Activated naive CD8-positive, alpha-beta T cell treated with anti-CD3 and anti-CD28 coated beads for 36 hours (primary cell): ENCODE data around the gene SEPTIN5. TPM values are rescaled to one million over a fixed set of nuclear protein-coding genes. Genes with fewer than 3 reads are reported as not detected.

Experiments
- DNase-seq: peaks from one replicate; pipeline ENCODE4 v3.0.0; 2021
- H3K27ac Mint-ChIP-seq: one replicate; pipeline ENCODE4 v1.8.0; 2022; ENCODE audit warnings: mild to moderate bottlenecking, moderate library complexity, mixed read lengths
- H3K27me3 Mint-ChIP-seq: one replicate; pipeline ENCODE4 v1.8.0; 2022; ENCODE audit warnings: mild to moderate bottlenecking, mixed read lengths
- H3K36me3 Mint-ChIP-seq: one replicate; pipeline ENCODE4 v1.8.0; 2021; ENCODE audit warnings: mild to moderate bottlenecking, mixed read lengths
- H3K4me1 Mint-ChIP-seq: one replicate; pipeline ENCODE4 v1.8.0; 2021; ENCODE audit warnings: mixed read lengths
- H3K4me3 Mint-ChIP-seq: one replicate; pipeline ENCODE4 v1.8.0; 2022; ENCODE audit warnings: mild to moderate bottlenecking, moderate library complexity, mixed read lengths
- H3K9me3 Mint-ChIP-seq: one replicate; pipeline ENCODE4 v1.8.0; 2022; ENCODE audit warnings: mixed read lengths
- total RNA-seq, 2 experiments: library from RNA; stranded (reverse); gene quantifications; one replicate each; pipeline ENCODE4 v1.2.3, GENCODE V29; 2021

SEPTIN5 gene
- total RNA-seq, 2 experiments from 2014 or later = 1.1 to 1.3 TPM

DNA sequence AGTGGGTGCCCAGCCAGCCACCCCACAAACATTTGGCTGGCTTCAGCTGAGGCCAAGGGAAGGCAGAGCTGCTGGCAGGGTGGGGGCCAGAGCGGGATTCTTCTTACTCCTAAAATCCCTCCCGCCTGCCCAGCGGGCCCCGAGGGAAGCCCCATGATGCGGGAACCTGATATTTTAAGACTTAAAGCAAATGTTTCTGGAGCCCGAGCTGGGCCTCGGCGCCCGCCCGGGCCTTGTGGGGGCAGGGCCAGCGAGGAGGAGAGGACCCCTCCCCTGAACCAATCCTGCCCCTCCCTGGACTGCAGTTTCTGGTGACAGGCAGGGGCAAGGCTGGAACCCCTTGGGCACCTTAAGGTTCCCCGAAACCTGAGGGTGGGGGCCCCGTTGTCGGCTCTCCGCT, 26.3 kb downstream of the SEPTIN5 start:
- no peaks in the 10 kb centered on the region for H3K9me3 Mint-ChIP-seq
- H3K27me3 Mint-ChIP-seq = no peaks in the 10 kb centered on the region
- H3K27ac Mint-ChIP-seq = no peak overlapping the region
- H3K4me3 Mint-ChIP-seq = no peak overlapping the region
- no peak for DNase-seq
- H3K36me3 Mint-ChIP-seq = no peaks in the 10 kb centered on the region
- no peaks in the 10 kb centered on the region for H3K4me1 Mint-ChIP-seq

DNA sequence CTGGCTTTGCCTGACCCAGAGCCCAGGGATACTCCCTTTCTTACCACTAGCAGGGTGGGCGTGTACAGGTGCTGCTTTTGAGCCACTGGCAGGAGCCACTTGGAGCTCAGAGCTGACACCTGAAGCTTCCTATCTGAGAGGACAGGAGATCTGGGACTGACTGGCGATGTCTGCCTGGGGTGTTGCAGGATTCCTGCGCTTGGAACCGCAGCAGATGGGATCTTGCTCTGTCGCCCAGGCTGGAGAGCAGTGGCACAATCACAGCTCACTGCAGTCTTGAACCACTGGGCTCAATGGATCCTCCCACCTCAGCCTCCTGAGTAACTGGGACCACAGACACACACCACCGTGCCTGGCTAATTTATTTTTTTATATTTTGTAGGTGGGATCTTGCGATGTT, 26.8 kb downstream of the SEPTIN5 start:
- no peaks in the 10 kb centered on the region for H3K27me3 Mint-ChIP-seq
- no peaks in the 10 kb centered on the region for H3K4me1 Mint-ChIP-seq
- H3K27ac Mint-ChIP-seq = no peak overlapping the region
- DNase-seq = no peak
- H3K36me3 Mint-ChIP-seq = no peaks in the 10 kb centered on the region
- no peaks in the 10 kb centered on the region for H3K9me3 Mint-ChIP-seq
- H3K4me3 Mint-ChIP-seq = no peak overlapping the region

DNA sequence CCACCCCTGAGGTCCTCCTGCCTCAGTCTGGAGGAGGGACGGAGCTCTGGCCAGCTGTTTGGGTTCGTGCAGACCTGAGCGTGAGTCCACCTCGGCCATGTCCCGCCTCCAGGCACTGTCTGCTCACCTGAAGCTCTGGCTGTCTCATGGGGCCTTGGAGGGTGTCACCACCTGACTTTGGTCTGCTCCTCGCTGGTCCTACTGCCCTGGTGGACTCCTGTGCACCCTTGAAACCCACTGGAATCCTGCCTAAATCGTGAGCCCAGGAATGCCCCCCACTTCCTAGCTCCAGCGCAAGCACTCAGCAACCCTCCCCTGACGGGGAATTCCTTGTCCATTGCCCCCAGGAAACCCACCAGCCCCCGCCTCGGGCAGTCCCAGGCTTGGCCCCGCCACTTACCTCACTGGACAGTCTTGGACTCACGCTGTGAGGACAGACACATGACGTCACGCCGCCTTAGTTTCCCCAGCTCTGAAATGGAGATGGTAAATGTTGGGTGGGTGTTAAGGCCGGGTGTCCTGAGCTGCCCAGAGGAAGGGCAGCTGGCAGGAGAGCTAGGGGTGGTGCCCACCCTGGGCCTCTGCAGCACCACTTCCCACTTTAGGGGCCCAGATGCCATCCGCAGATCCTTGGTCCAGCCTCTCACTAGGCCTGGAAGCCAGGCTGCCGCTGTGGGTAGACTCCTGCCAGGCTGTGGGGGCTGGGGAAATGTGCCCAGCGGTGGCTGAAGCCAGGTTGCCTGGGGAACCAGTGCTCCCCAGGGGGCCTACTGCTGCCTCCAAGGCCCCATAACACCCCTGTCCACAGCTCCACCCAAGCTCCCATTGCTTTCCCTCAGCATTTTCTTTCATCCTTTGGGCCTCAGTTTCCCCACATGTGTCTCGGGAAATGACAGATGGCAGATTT, 28.1 kb downstream of the SEPTIN5 start:
- Mint-ChIP-seq H3K4me3 (no peak overlapping the region), H3K36me3 (no peaks in the 10 kb centered on the region), H3K27ac (no peak overlapping the region), H3K9me3 (no peaks in the 10 kb centered on the region), H3K4me1 (no peaks in the 10 kb centered on the region), H3K27me3 (no peaks in the 10 kb centered on the region)
- no peak for DNase-seq

DNA sequence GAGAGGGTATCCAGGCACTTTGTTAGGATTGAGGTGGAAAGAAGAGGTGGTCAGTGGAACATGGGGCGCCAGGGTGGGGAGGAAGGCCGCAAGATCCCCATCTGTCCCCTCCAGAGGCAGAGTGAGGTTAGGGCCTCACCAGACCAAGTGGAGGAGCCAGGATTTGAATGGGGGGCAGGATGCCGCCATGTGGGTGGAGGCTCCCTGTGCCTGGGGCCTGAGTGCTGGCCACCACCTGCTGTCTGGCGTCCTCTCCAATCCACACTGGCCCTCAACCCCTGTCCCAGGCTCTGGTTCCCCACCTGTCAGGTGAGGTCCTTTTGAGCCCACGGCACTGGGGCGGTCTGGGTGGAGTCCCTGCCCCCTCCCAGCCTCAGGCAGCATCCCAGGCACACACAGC, 28.8 kb downstream of the SEPTIN5 start:
- Mint-ChIP-seq H3K9me3 (no peaks in the 10 kb centered on the region), H3K27me3 (no peaks in the 10 kb centered on the region), H3K4me3 (no peak overlapping the region), H3K4me1 (no peaks in the 10 kb centered on the region), H3K36me3 (no peaks in the 10 kb centered on the region), H3K27ac (no peak overlapping the region)
- DNase-seq = no peak

DNA sequence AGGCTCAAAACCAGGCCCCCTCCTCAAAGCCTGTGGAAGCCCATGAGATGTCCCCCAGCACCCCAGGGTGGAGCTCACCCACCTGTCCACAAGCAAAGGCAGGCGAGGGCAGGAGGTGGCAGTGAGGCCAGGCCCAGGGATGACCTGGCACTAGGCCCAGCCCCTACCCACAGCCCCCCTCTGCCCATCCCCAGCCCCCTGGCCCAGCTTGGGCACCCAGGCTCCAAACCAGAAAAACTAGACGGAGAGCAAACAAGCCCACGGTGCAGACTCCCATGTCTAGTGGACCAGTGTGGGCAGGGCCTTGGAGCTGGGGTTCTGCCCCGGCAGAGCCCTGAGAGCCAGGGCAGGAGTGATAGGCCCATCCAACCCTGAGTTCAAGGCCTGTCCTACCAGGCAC, 29.3 kb downstream of the SEPTIN5 start:
- H3K4me1 Mint-ChIP-seq = no peaks in the 10 kb centered on the region
- no peaks in the 10 kb centered on the region for H3K9me3 Mint-ChIP-seq
- H3K27me3 Mint-ChIP-seq = no peaks in the 10 kb centered on the region
- no peak overlapping the region for H3K27ac Mint-ChIP-seq
- no peaks in the 10 kb centered on the region for H3K36me3 Mint-ChIP-seq
- no peak overlapping the region for H3K4me3 Mint-ChIP-seq
- no peak for DNase-seq

DNA sequence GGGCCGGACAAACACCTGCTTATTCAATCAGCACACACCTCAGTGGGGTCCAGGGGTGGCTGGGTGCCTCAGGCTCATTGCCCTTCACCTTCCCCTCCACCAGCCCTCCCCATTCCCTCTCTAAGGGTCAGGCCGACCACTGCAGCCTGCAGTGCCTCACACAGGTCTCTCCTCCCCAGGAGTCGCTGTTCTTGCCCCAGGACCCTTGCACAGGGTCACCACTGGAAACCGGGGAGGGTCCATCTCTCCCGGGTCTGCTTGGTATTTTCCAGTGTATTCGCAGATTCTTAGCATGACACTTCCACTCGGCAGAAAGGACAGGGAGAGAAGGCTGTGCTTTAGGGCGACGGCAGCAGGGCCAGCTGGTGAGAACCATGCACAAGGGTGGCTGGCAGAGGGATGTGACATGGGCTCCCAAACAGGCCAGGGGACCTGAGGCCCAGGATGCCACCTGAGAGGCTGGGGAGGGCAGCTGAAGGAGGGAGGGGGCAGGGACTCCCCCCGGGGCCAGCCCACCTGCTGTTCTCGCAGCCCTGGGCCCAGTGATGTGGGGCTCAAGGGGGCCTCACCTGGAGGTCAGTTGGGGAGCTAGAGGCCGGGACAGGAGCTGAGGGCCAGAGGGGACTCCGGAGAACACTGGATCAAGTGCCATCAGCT, 30.2 kb downstream of the SEPTIN5 start:
- Mint-ChIP-seq H3K27me3 (no peaks in the 10 kb centered on the region), H3K9me3 (no peaks in the 10 kb centered on the region), H3K27ac (no peak overlapping the region), H3K4me1 (no peaks in the 10 kb centered on the region), H3K4me3 (no peak overlapping the region), H3K36me3 (no peaks in the 10 kb centered on the region)
- no peak for DNase-seq

DNA sequence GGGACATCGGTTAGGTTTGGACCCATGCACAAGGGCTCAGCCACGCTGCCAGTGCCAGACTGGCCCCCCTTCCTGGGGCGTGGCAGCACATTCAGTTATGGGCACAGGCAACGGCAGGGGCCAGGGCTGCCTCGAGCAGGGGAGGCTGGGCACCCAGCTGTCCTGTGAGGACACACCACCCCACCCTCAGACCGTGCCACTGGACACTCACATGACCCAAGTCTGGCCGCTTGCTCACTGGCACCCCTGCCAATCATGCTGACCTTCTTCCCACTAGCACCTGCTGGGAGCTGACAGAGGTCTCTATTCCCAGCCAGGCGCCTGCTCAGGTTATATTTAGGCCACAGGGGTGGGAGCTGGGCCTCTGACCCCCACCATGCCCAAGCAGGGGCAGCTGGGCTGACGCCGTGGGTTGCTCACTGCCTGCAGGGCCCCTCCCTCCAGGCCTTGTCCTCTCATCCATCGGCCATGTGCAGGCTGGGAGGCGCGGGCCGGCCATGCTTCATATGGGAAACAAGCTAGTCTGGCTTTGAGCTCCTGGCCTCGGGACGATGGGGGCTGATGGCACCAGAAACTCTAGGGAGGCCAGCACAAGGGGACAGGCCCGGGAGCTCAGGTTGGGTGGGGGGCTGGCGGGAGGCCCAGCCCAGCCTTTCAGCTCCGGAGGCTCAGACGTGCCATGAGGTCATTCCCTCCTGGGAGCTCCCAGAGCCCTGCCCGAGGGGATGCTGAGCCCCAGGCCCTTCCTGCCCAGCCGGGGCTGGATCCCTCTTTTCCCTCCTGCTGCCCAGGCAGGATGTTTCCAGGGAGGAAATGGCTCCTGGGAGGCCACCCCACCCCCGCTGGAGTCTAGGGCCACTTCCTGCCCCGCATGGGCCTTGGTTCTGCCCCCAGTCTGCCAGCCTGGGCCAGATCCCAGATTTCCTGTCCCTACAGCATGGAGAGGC, 31.1 kb downstream of the SEPTIN5 start:
- DNase-seq = no peak
- Mint-ChIP-seq H3K9me3 (no peaks in the 10 kb centered on the region), H3K27me3 (no peaks in the 10 kb centered on the region), H3K4me3 (no peak overlapping the region), H3K27ac (no peak overlapping the region), H3K4me1 (no peaks in the 10 kb centered on the region), H3K36me3 (no peaks in the 10 kb centered on the region)

DNA sequence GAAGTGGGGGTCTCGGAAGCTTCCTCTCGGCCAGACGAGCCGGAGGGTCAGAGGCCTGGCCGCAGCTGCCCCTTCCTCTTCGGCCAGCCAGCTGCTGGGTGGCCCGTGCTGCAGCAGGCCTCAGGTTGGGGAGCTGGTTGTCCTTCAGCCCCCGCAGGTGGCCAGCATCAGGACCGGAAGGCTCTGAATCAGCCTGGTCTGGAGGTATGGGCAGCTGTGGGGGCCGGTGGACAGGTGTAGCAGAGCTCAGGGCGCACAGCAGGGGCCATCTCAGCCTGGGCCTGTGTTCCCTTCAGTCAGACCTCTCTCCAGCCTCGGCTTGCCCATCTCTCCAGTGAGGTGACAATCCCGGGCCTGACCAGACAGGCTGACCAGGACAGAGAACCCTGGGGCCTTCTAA, 32.4 kb downstream of the SEPTIN5 start:
- Mint-ChIP-seq H3K27me3 (no peaks in the 10 kb centered on the region), H3K4me1 (no peaks in the 10 kb centered on the region), H3K9me3 (no peaks in the 10 kb centered on the region), H3K27ac (no peak overlapping the region), H3K36me3 (no peaks in the 10 kb centered on the region), H3K4me3 (no peak overlapping the region)
- DNase-seq = no peak

DNA sequence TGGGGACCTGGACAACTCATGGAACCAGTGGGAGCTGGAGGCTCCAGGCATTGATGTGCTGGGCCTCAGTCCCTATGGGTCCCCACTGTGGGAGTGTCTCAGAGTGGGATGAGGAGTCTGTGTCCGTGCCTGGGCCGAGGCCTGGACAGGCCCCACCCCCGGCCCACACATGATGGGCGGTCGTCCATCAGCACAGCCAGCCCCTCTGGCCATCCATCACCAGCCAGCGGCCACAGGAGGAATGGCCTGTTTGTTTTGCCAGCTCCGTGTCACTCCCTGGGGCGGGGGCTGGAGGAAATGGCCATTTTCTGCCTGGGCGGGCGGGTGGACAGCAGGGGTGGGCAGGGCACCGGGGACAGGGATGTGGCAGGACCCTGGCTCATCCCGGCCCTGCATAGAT, 33.2 kb downstream of the SEPTIN5 start:
- Mint-ChIP-seq H3K9me3 (no peaks in the 10 kb centered on the region), H3K4me3 (no peak overlapping the region), H3K36me3 (no peaks in the 10 kb centered on the region), H3K4me1 (no peaks in the 10 kb centered on the region), H3K27ac (no peak overlapping the region), H3K27me3 (no peaks in the 10 kb centered on the region)
- DNase-seq = no peak

DNA sequence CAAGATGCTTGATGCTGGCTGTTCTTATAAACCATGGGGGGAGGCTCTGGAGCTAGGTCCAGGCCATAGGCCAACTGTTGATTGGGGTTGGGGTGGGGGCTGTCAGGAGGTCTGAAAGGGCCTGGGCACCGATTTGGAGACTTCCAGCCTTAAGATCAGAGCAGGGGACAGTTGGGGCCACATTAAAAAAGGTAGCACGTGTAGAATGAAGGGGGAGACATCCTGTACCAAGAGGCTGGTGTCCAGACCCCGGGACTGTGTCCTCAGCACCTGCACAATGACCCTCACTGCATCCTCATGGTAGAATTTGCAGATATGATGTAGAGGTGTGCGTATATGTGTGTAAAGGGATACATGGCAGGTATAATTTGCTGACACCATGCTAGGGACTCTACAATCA, 33.8 kb downstream of the SEPTIN5 start:
- H3K4me1 Mint-ChIP-seq = no peaks in the 10 kb centered on the region
- no peak overlapping the region for H3K27ac Mint-ChIP-seq
- H3K27me3 Mint-ChIP-seq = no peaks in the 10 kb centered on the region
- no peak for DNase-seq
- H3K9me3 Mint-ChIP-seq = no peaks in the 10 kb centered on the region
- no peak overlapping the region for H3K4me3 Mint-ChIP-seq
- no peaks in the 10 kb centered on the region for H3K36me3 Mint-ChIP-seq

DNA sequence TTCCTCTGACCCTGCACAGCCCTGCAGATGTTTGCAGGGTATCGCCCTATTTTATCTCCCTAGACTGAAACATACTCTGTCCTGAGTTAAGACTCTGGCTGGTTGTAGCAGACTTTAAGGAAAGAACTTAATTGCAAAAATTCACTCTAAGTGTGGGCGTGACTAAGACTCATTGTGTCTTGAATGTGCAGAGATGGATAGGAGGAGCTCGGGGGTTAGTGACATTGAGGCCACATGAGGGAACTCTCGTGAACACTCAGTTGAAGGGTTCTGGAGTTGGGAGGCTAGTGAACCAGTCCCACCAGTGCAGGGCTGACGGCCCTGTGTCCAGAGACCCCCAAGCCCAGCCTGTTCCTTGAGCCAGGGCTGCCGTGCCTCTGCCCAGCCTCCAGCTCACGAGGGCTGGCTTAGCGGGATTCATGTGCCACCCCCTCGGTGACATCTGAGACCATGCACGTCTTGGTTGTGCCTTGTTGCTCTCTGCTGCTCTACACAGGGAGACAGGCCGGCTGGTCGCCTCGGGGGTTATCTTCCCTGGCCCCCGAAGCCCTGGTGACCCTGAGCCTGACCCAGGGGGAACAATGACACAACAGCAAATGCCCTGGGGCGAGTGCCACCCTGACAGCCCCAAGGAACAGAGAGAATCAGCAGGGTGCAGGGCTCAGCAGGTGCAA, 34.8 kb downstream of the SEPTIN5 start:
- H3K27ac Mint-ChIP-seq = no peak overlapping the region
- H3K4me1 Mint-ChIP-seq = no peaks in the 10 kb centered on the region
- H3K27me3 Mint-ChIP-seq = peaks cover 6% of the 10 kb centered on the region
- DNase-seq = no peak
- H3K36me3 Mint-ChIP-seq = no peaks in the 10 kb centered on the region
- H3K9me3 Mint-ChIP-seq = no peaks in the 10 kb centered on the region
- no peak overlapping the region for H3K4me3 Mint-ChIP-seq

DNA sequence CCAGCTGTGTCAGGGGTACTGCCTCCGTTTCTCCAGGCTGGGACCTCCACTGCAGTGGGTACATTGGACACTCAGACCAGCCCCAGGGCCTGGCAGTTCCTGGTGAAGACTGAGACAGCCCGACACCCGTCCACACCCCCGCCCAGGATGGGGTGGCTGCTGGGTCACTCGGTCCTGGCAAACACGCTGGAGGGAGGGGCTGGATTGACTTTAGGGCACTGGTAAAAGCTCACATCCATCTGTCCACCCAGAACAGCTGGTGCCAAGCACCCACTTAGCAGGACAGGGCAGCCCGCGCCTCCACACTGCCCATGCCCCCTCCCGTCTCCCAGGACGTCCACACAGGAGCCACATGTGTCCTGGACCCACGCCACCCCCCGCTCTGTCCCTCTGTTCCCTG, 35.6 kb downstream of the SEPTIN5 start:
- no peaks in the 10 kb centered on the region for H3K4me1 Mint-ChIP-seq
- DNase-seq = no peak
- no peaks in the 10 kb centered on the region for H3K9me3 Mint-ChIP-seq
- H3K27me3 Mint-ChIP-seq = peaks cover 14% of the 10 kb centered on the region
- H3K36me3 Mint-ChIP-seq = no peaks in the 10 kb centered on the region
- H3K4me3 Mint-ChIP-seq = no peak overlapping the region
- no peak overlapping the region for H3K27ac Mint-ChIP-seq

DNA sequence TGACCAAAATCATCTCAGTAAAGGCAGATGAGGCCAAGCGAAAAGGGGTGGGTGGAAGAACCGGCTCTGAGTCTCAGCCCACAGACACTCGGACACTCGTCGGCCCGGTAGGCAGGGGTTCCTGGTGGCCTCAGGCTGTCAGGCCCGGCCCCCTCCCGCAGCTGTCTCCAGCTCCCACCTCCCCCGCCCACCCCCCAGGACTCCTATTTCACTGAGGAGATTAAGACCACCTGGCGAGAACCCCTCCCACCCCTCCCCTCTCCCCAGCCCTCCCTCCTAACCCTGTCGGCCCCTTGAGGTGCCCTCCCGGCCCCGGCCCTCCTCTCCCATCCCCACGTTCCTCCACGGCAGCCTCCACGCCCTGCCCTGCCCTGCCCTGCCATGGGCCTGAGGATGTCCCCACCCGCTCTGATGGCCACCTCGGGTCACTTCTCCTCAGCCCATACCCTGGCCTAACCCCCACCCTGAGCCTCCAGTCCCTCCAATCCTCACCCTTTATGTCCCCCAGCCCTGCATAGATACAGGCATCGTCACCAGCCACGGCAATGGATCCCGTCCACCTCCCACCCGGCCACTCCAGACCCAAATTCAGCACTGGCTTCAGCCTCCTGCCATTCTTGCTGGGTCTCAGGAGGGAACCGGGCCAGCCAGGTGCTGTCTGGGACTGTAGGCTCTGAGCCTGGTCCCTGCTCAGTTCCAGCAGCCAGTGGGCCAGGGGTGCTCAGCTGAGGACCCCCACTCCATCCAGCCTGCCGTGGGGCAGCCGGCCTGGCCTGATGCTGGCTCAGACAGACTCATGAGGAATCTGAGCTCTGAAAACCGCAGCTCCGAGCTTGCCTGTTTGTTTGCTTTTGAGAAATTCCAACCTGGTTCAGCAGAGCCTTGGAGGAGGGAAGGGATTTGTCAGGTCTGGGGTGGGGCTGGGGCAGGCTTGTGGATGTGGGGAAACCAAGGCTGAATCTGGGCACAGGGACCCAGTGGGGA, 36.5 kb downstream of the SEPTIN5 start:
- Mint-ChIP-seq H3K4me1 (peaks cover 2% of the 10 kb centered on the region), H3K27me3 (peaks cover 23% of the 10 kb centered on the region), H3K27ac (no peak overlapping the region), H3K36me3 (no peaks in the 10 kb centered on the region), H3K9me3 (no peaks in the 10 kb centered on the region), H3K4me3 (no peak overlapping the region)
- DNase-seq = no peak
